ENCODE measurements around the gene PER2.
A peak's percentile ranks its signal among the peaks of the same experiment; 100 is the strongest.

The PER2 gene

DNA sequence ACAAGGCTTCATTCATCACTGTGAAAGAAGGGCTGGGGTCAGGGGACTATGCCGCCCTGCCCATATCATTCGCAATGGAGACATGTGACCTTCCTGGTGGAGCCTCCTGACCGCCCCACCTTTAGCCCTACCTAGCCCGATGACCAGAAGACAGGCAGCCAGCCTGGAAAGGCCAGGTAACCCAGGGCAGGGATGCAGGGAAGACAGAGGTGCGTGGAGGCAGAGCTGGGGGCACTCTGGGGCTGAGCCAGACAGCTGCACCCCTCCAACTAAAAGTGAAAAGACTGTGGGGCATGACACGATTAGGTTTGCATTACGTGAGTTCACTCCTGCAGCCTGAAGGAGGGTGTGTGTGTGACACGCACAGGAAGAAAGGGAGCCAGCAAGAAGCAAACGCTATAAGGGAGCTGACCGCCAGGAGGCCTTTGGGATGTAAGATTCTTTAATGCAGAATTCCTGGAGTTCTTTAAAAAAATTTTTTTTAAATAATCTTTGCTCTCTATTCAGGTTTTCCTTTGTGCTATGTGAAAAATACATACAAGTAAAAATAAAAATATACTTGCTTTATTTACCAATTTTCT lies 44.8 kb downstream of the PER2 start:
- no peak for DNase-seq (ENCODE audit: low read depth)

DNA sequence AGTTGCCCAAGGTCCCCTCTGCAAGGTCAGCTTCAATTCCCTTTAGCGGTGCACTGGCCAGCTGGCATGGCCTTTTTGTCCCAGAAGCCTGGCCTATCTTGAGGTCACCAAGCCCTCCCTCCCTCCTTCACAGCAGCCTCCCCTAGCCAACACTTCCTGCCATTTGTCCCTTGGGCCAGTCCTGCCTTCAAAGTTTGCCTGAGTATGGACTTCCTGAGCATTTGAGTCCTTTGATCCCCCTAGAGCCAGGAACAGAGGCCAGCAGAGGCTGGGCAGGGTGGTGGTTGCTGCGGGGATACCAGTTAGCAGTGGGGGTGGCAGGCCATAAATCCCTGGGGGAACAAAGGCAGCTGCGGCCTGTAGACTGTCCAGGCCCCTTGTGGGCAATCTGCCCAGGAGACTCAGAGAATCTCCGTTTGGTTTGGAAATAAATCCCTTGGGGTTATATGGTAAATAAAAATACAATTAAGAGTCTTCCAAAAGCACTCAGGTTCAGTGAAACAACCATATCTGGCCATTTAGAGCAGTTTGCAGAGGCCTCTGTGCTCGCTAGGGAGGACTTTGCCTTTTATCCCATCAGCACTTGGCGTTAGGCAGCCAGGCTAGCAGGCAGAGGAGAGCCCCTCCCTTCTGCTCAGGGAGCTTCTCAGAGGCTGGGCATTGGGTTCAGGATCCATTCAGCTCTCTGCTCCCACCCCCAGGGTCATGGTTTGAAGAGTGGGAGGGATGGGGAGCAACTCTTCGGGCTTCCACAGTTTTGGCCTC lies 45.5 kb downstream of the PER2 start:
- DNase-seq (ENCODE audit: low read depth) = no peak

DNA sequence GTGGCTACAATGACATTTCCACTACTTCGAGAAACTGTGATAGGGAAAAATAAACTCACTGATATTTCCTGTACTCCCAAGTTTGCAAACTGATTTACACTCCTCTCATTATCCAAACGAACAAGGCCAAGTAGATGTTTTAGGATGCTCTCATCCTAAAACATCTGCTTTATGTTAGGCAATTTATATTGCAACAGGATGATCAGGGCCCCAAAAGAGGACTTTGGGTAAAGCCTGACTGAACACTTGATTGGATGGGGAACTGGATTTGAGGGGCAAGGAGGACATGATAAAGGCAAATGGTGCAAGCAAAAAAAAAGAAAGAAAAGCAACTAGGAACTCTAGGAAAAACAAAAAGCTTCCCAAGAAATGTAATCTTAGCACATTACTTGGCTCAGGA lies 46.4 kb downstream of the PER2 start:
- no peak for DNase-seq (ENCODE audit: low read depth)

GRCh38 chr2:238240757-238241711 lies 47.4 kb downstream of the PER2 start:
- DNase-seq (ENCODE audit: low read depth) = no peak

- peak; percentile 50 for DNase-seq (ENCODE audit: low read depth)
These were observed 48.3 kb downstream of the PER2 start, which contains the start of gene HES6 for GRCh38 chr2:238239863-238240756. HES6 (minus strand) TSS chr2:238240038; CDS start chr2:238239905, 133 bp downstream.

DNA sequence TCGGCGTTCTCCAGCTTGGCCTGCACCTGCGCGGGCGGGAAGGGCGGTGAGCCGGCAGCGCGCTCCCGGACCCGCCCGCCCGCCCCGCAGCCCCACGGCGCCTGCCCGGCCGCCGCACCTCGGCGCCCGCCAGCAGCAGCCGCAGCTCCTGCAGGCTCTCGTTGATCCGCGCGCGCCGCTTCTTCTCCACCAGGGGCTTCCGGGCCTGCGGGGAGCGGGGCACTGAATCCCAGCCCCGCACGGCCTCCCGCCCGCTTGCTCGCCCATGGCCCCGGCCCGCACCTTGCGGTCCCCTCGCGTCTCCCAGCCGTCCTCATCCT lies 48.9 kb downstream of the PER2 start:
- no peak for DNase-seq (ENCODE audit: low read depth)

DNA sequence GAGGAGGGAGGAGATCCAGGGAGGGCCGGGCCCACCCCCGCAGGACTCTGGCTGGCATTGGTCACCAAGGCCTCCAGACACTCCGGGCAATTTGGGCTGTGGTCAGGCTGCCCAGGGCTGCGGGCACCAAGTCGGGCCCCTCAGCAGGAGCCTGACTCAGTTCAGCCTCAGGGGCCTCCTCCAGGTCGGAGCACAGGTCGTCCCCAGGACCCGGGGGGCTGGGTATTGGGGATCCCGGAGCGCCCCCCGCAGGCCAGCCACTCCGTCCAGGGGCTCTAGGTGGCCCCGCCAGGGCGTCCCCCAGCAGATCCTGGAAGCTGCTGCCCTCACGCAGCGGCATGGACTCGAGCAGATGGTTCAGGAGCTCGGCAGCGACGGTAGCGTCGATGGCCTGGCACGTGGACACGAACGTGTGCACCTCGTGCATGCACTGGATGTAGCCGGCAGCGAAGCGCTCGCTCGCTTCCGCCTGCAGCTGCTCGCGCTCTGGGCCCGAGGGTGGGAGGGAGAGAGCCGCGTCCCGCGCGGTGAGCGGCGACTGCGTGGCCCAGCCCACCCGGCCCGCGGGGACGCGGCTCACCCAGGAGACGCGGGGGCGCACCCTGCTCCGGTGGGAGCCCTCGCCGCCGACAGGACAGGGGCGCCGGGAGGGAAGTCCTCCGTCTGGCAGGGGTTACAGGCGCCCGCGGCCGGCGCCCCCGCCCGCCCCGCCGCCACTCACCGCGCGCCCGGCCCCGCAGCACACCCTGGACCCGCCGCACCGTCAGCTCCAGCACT lies 49.5 kb downstream of the PER2 start:
- no peak for DNase-seq (ENCODE audit: low read depth)

- DNase-seq (ENCODE audit: low read depth) = no peak
These were observed 50.1 kb downstream of the PER2 start for GRCh38 chr2:238238311-238238765.

- no peak for DNase-seq (ENCODE audit: low read depth)
These were observed 50.8 kb downstream of the PER2 start for GRCh38 chr2:238237431-238238135.

- DNase-seq (ENCODE audit: low read depth) = no peak
These were observed 51.8 kb downstream of the PER2 start for GRCh38 chr2:238236571-238236970.

- no peak for DNase-seq (ENCODE audit: low read depth)
These were observed 52.6 kb downstream of the PER2 start for GRCh38 chr2:238235856-238236255.

DNA sequence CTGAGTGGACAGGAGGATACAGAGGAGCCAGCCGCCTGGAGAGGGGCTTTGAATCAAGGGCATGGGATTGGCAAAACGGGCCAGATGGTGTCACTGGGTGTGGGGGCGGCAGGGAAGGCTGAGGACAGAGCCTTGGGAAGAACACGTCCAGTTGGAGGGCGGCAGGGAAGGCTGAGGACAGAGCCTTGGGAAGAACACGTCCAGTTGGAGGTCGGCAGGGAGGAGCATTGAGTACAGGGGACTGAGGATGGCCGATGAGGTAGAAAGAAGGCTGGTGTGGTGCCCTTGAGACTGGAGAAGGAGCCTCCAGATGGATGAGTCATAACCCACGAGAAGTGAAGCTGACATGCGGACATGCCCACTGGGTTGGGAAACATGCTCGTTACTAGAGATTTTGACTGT lies 53.1 kb downstream of the PER2 start:
- no peak for DNase-seq (ENCODE audit: low read depth)

DNA sequence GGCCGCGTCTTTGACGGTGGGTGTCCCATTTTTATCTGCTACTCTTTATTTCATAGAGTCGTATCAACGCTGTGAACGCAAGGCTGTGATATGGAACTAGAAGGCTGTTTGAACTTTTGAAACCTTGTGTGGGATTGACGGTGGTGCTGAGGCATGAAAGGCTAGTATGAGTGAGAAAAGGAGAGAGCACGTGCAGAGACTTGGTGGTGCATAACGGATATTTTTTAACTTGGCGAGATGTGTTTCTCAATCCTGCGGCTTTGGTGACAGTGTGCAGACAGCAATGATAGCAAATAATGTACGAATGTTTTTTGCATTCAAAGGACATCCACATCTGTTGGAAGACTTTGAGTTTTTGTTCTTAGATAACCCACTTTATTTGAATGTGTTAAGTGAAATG lies 54.8 kb downstream of the PER2 start:
- DNase-seq (ENCODE audit: low read depth) = no peak

DNA sequence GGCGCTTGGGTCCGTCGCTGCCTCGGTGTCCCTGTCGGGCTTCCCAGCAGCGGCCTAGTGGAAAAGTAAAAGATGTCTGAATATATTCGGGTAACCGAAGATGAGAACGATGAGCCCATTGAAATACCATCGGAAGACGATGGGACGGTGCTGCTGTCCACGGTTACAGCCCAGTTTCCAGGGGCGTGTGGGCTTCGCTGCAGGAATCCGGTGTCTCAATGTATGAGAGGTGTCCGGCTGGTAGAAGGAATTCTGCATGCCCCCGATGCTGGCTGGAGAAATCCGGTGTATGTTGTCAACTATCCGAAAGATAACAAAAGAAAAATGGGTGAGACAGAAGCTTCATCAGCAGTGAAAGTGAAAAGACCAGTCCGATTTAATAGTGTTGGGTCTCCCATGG lies 56.6 kb downstream of the PER2 start:
- DNase-seq (ENCODE audit: low read depth) = no peak

DNA sequence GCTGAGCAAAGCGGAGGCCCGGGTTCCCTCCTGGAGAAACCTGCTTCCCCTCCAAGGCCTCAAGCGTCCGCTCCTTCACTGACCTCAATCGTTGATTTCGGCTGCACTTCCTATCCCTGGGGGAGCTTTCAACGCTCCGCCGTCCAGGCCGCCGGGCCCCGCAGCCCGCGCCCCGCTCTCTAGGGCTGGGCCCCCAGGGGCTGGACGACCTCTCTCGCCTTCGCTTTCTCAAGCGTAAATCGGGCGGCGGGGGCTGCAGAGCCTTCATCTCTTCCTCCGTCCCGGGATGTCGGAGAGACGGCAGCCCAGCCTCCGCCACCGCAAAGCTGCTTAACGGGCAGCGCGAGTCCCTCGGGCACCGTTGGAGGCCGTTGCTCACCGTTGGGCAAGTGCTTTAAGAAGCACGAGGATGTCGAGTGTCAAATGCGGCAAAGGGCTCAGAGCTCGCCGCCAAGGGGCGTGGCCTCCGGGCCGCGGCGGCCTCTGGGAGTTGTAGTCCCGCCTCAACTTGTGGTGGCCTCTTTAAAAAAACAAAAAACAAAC lies 57.1 kb downstream of the PER2 start:
- DNase-seq (ENCODE audit: low read depth) = peak; percentile 69

DNA sequence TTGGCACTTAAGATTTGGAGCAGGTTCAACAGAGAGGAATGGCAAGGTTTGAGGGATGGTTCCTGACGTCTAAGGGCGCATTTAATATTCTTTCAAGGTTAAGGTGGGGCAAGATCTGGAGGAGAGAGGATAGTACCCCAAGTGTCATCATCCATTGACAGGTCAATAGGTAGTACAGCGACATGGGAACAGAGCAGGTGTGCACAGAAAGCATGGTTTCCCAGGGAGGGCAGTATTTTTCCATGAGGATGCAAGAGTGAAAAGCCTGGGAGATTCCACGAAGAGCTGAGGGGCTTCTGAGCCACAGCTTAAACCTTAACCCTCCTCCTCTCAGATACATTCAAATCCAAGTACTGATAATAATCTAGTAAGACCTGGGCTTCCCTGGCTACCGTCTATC lies 57.7 kb downstream of the PER2 start:
- no peak for DNase-seq (ENCODE audit: low read depth)

- DNase-seq (ENCODE audit: low read depth) = no peak
These were observed 59.7 kb downstream of the PER2 start for GRCh38 chr2:238228700-238229099.

- DNase-seq (ENCODE audit: low read depth) = no peak
These were observed 60.8 kb downstream of the PER2 start for GRCh38 chr2:238227587-238228032.

GRCh38 chr2:238226698-238227586 lies 61.5 kb downstream of the PER2 start:
- DNase-seq (ENCODE audit: low read depth) = no peak
